Neuron (in vitro differentiated cells): ENCODE results near the gene ZNHIT1.

ENCODE experiments used
- H2AFZ ChIP-seq: one replicate; pipeline ENCODE4 v1.6.1; 2013; ENCODE audit warnings: low read depth, mild to moderate bottlenecking, inconsistent platforms, low read length, moderate library complexity
- H3K27me3 ChIP-seq: one replicate; pipeline ENCODE4 v1.6.1; 2013; ENCODE audit warnings: low read length; ENCODE audit not compliant: insufficient read depth
- H3K36me3 ChIP-seq: one replicate; pipeline ENCODE4 v1.6.1; 2013; ENCODE audit warnings: low read length; ENCODE audit not compliant: insufficient read depth
- H3K4me1 ChIP-seq: one replicate; pipeline ENCODE4 v1.6.1; 2013; ENCODE audit warnings: low read length; ENCODE audit not compliant: insufficient read depth
- H3K4me3 ChIP-seq: 2 replicates; pipeline ENCODE4 v1.5.1; 2013; ENCODE audit warnings: mild to moderate bottlenecking, low read length, moderate library complexity
- H3K9me3 ChIP-seq: one replicate; pipeline ENCODE4 v1.6.1; 2013; ENCODE audit warnings: low read length

ZNHIT1 gene

GRCh38 chr7:101273206-101273605, 55.2 kb downstream of the ZNHIT1 start:
- peaks cover 12% of the 10 kb centered on the region for H3K4me1 ChIP-seq
- H3K4me3 ChIP-seq = no peak overlapping the region
- no peaks in the 10 kb centered on the region for H3K9me3 ChIP-seq
- H3K36me3 ChIP-seq = no peaks in the 10 kb centered on the region
- no peaks in the 10 kb centered on the region for H3K27me3 ChIP-seq
- H2AFZ ChIP-seq = peak overlapping the region; percentile 7
